Measurements from ENCODE around the gene OR11G2. TPM values are rescaled to one million over a fixed set of nuclear protein-coding genes. Genes with fewer than 3 reads are reported as not detected.

Gene OR11G2
- total RNA-seq, 1 donor from 2014 or later = not detected

Other genes with a start within 250 kb of the OR11G2 start
- gene OR4K15, start 215.3 kb upstream of the OR11G2 start, total RNA-seq = not detected in 2 replicates
- not detected in 2 replicates for gene OR4Q2, start 188.7 kb upstream of the OR11G2 start, total RNA-seq
- gene OR4K14, start 171.6 kb upstream of the OR11G2 start, total RNA-seq = not detected in 2 replicates
- not detected in 2 replicates for gene OR4K13, start 154.9 kb upstream of the OR11G2 start, total RNA-seq
- not detected in 2 replicates for gene OR4L1, start 130.9 kb upstream of the OR11G2 start, total RNA-seq
- gene OR4K17, start 80.2 kb upstream of the OR11G2 start, total RNA-seq = not detected in 2 replicates
- not detected in 2 replicates for gene OR4N5, start 52.1 kb upstream of the OR11G2 start, total RNA-seq
- not detected in 2 replicates for gene OR11H6, start 32.8 kb downstream of the OR11G2 start, total RNA-seq
- not detected in 2 replicates for gene OR11H7, start 38.1 kb downstream of the OR11G2 start, total RNA-seq
- not detected in 2 replicates for gene OR11H4, start 48.4 kb downstream of the OR11G2 start, total RNA-seq
- 33.0 and 33.7 TPM in 2 replicates for gene TTC5, start 115.1 kb downstream of the OR11G2 start, total RNA-seq
- 61.2 and 72.5 TPM in 2 replicates for gene CCNB1IP1, start 142.4 kb downstream of the OR11G2 start, total RNA-seq
- 32.5 and 36.6 TPM in 2 replicates for gene PARP2, start 152.7 kb downstream of the OR11G2 start, total RNA-seq
- 39.3 and 41.9 TPM in 2 replicates for gene TEP1, start 222.6 kb downstream of the OR11G2 start, total RNA-seq
- gene KLHL33, start 245.3 kb downstream of the OR11G2 start, total RNA-seq = 0.05 TPM in 2 replicates